ENCODE measurements around the gene TCL1A.
"Not testable (repeated sequence)": the region's sequence is repeated elsewhere in the genome, so short reads cannot be mapped to it uniquely, and the experiment has no call there.

The TCL1A gene

GRCh38 chr14:95756127-95756526, 42.2 kb upstream of the TCL1A start:
- no peak overlapping the region for H3K4me3 ChIP-seq (replicated peaks; ENCODE audit: low read depth, low read length)
- DNase-seq (ENCODE audit: low read depth): no peak
- no peak for TF ChIP-seq CTCF (IDR thresholded peaks at IDR 0.05; ENCODE audit: low read length, missing control alignments)

GRCh38 chr14:95741781-95742180, 27.9 kb upstream of the TCL1A start:
- no peak for DNase-seq (ENCODE audit: low read depth)
- TF ChIP-seq CTCF (IDR thresholded peaks at IDR 0.05; ENCODE audit: low read length, missing control alignments): no peak
- H3K4me3 ChIP-seq (replicated peaks; ENCODE audit: low read depth, low read length): no peak overlapping the region

GRCh38 chr14:95741038-95741490, 27.1 kb upstream of the TCL1A start:
- DNase-seq (ENCODE audit: low read depth): no peak
- TF ChIP-seq CTCF (IDR thresholded peaks at IDR 0.05; ENCODE audit: low read length, missing control alignments): no peak

GRCh38 chr14:95739356-95739755, 25.4 kb upstream of the TCL1A start:
- H3K4me3 ChIP-seq (replicated peaks; ENCODE audit: low read depth, low read length): no peak overlapping the region
- DNase-seq (ENCODE audit: low read depth): no peak
- TF ChIP-seq CTCF (IDR thresholded peaks at IDR 0.05; ENCODE audit: low read length, missing control alignments): no peak

More at GRCh38 chr14:95741038-95741490, 27.1 kb upstream of the TCL1A start:
- H3K4me3 ChIP-seq (replicated peaks; ENCODE audit: low read depth, low read length): no peak overlapping the region

GRCh38 chr14:95733212-95733611, 19.3 kb upstream of the TCL1A start:
- H3K4me3 ChIP-seq (replicated peaks; ENCODE audit: low read depth, low read length): no peak overlapping the region
- TF ChIP-seq CTCF (IDR thresholded peaks at IDR 0.05; ENCODE audit: low read length, missing control alignments): no peak
- DNase-seq (ENCODE audit: low read depth): no peak

- DNase-seq (ENCODE audit: low read depth): no peak
- no peak overlapping the region for H3K4me3 ChIP-seq (replicated peaks; ENCODE audit: low read depth, low read length)
- TF ChIP-seq CTCF (IDR thresholded peaks at IDR 0.05; ENCODE audit: low read length, missing control alignments): no peak
These were observed 16.2 kb upstream of the TCL1A start for GRCh38 chr14:95730126-95730525.

- not testable (repeated sequence) for DNase-seq (ENCODE audit: low read depth); H3K4me3 ChIP-seq (replicated peaks; ENCODE audit: low read depth, low read length)
These were observed 15.6 kb upstream of the TCL1A start for GRCh38 chr14:95729402-95730028.
